ENCODE results near the gene EXOC6B.

EXOC6B gene

DNA sequence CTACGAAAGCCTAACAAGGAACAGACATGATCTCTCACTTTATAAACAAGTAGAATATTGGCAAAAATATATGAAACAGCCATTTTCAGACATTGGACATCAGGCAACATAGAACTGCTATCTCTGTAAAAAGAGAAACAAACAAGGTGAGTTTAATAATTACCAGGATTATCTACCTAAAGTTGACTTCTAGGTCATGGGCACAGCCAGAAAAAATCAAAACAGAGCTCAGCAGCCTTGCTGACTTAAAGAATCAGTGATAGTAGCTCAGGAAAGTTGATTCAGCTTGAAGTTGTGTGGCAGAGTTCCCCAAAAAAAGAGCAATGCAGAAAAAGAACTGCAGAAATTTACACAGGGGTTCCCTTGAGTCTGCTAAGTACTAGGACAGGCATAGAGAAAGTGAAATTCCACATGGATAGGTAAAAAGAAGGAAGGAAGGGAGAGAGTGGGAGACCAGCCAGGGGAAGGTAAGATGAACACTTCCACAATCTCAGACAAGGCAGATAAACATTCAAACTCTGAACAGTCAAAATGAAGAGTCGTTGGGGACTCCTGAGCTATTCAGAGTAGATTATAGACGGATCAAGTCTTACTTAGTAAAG lies 102.0 kb downstream of the EXOC6B start:
- no peaks in the 10 kb centered on the region for H3K9me3 Mint-ChIP-seq
- no peak for DNase-seq
- H3K27ac Mint-ChIP-seq = no peak overlapping the region
- H3K36me3 Mint-ChIP-seq (ENCODE audit: insufficient read depth) = no peaks in the 10 kb centered on the region
- no peak overlapping the region for H3K4me3 Mint-ChIP-seq
- no peak for ATAC-seq (replicated peaks)
- H3K4me1 Mint-ChIP-seq (ENCODE audit: low read depth in 2 of 2) = no peaks in the 10 kb centered on the region
- H3K27me3 Mint-ChIP-seq = no peaks in the 10 kb centered on the region

DNA sequence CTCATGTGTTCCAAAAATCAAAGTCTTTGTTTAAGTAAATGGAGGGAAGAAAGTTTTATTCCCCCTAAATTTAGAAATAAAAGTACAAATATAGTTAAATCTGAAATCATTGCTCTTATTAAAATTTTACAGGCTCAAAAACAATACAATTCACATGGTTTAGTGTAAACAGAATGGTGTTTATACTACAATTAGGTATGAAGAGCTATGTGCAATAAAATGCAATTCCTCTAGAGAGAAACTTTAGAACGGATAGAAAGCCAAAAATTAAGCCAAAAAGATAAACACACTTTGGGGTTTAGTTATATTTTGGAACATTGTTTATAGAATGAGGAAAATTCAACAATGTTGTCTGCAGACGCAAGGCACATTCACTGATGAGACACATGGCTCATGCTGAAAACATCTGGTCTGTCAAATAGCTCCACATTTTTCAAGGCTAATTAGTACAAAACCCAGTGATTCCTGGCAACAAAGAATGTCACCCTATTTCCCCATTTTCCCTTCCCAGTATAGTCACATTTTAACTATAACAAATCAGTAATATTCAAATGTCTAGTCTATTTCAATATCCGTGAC lies 103.3 kb downstream of the EXOC6B start:
- H3K36me3 Mint-ChIP-seq (ENCODE audit: insufficient read depth) = no peaks in the 10 kb centered on the region
- DNase-seq = no peak
- ATAC-seq (replicated peaks) = no peak
- H3K9me3 Mint-ChIP-seq = no peaks in the 10 kb centered on the region
- H3K27me3 Mint-ChIP-seq = no peaks in the 10 kb centered on the region
- H3K4me1 Mint-ChIP-seq (ENCODE audit: low read depth in 2 of 2) = no peaks in the 10 kb centered on the region
- H3K4me3 Mint-ChIP-seq = no peak overlapping the region
- no peak overlapping the region for H3K27ac Mint-ChIP-seq

- H3K4me3 Mint-ChIP-seq = no peak overlapping the region
- DNase-seq (no peak), ATAC-seq (replicated peaks) (no peak)
- H3K36me3 Mint-ChIP-seq (ENCODE audit: insufficient read depth) = no peaks in the 10 kb centered on the region
- H3K27me3 Mint-ChIP-seq = no peaks in the 10 kb centered on the region
- no peaks in the 10 kb centered on the region for H3K9me3 Mint-ChIP-seq
- no peak overlapping the region for H3K27ac Mint-ChIP-seq
- H3K4me1 Mint-ChIP-seq (ENCODE audit: low read depth in 2 of 2) = no peaks in the 10 kb centered on the region
These were observed 106.4 kb downstream of the EXOC6B start for GRCh38 chr2:72719416-72719815.

DNA sequence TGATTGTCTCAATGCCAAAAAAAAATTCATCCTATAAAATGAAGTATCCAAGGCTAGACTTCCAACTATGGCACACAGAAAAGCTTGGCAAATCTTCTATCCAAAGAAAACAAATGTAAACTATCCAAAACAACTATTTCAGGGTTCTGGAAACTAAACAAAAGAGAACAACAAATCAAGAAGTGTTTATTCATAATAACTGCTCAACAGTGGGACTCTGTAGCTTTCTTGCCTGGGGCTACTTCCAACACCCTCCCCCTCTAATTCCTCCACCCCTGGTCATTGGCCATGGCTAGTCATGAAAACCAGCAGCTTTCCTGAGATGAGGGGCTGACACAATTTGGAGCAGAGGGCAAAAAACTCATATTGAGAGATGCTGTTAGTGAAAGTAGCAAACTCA lies 107.0 kb downstream of the EXOC6B start:
- Mint-ChIP-seq H3K36me3 (ENCODE audit: insufficient read depth) (no peaks in the 10 kb centered on the region), H3K4me3 (no peak overlapping the region), H3K9me3 (no peaks in the 10 kb centered on the region), H3K4me1 (ENCODE audit: low read depth in 2 of 2) (no peaks in the 10 kb centered on the region), H3K27me3 (no peaks in the 10 kb centered on the region), H3K27ac (no peak overlapping the region)
- DNase-seq (no peak), ATAC-seq (replicated peaks) (no peak)

GRCh38 chr2:72716601-72717000 lies 109.2 kb downstream of the EXOC6B start:
- no peaks in the 10 kb centered on the region for H3K36me3 Mint-ChIP-seq (ENCODE audit: insufficient read depth)
- no peak overlapping the region for H3K27ac Mint-ChIP-seq
- H3K4me1 Mint-ChIP-seq (ENCODE audit: low read depth in 2 of 2) = no peaks in the 10 kb centered on the region
- ATAC-seq (replicated peaks) (no peak), DNase-seq (no peak)
- no peak overlapping the region for H3K4me3 Mint-ChIP-seq
- no peaks in the 10 kb centered on the region for H3K9me3 Mint-ChIP-seq
- no peaks in the 10 kb centered on the region for H3K27me3 Mint-ChIP-seq

DNA sequence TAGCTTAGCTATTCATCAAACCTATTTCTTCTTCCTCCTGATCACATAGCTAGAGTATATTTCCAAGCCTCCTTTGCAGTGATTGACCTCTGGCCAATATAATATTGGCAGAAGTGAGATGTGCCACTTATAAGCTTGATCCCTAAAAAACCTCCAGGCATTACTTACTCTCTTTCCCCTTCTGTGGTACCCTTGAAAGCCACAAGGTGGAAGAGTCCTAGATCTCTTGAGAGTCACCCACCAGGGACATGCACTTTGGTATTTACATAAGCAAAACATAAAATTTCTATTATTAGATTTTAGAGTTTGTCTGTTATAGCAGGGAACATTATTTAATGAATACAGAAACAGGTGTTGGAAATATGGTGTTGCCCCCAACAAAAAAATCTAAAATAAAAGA lies 112.0 kb downstream of the EXOC6B start:
- DNase-seq = no peak
- no peak for ATAC-seq (replicated peaks)
- Mint-ChIP-seq H3K4me3 (no peak overlapping the region), H3K27ac (no peak overlapping the region), H3K9me3 (no peaks in the 10 kb centered on the region), H3K36me3 (ENCODE audit: insufficient read depth) (no peaks in the 10 kb centered on the region), H3K4me1 (ENCODE audit: low read depth in 2 of 2) (peaks cover 0 to 3% of the 10 kb centered on the region in 2 donors), H3K27me3 (no peaks in the 10 kb centered on the region)

DNA sequence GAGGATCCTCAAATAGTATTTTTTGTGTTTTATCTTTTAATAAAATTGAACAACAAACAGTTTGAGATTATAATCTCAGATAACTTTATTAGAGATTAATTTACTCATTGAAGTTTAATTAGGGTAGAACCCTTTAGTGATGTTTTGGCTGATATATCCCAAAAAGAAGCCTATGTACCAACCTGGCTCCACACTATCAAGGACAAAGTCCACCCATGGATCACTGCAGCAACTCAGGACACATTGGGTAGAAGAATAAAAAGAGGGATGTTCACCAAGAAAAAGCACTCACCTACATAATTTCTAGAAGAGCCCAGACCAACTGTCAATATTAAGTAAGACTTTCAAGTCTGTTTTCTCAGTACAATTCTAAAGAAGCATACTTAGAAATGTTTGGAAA lies 112.9 kb downstream of the EXOC6B start:
- peaks cover 0 to 3% of the 10 kb centered on the region in 2 donors for H3K4me1 Mint-ChIP-seq (ENCODE audit: low read depth in 2 of 2)
- H3K9me3 Mint-ChIP-seq = no peaks in the 10 kb centered on the region
- ATAC-seq (replicated peaks) = no peak
- no peak for DNase-seq
- H3K27ac Mint-ChIP-seq = no peak overlapping the region
- H3K4me3 Mint-ChIP-seq = no peak overlapping the region
- no peaks in the 10 kb centered on the region for H3K27me3 Mint-ChIP-seq
- no peaks in the 10 kb centered on the region for H3K36me3 Mint-ChIP-seq (ENCODE audit: insufficient read depth)

GRCh38 chr2:72712304-72712703 lies 113.5 kb downstream of the EXOC6B start:
- no peak overlapping the region for H3K27ac Mint-ChIP-seq
- ATAC-seq (replicated peaks) (no peak), DNase-seq (no peak)
- H3K9me3 Mint-ChIP-seq = no peaks in the 10 kb centered on the region
- no peaks in the 10 kb centered on the region for H3K27me3 Mint-ChIP-seq
- peaks cover 0 to 3% of the 10 kb centered on the region in 2 donors for H3K4me1 Mint-ChIP-seq (ENCODE audit: low read depth in 2 of 2)
- no peaks in the 10 kb centered on the region for H3K36me3 Mint-ChIP-seq (ENCODE audit: insufficient read depth)
- no peak overlapping the region for H3K4me3 Mint-ChIP-seq

GRCh38 chr2:72710418-72711152 lies 115.2 kb downstream of the EXOC6B start:
- no peaks in the 10 kb centered on the region for H3K27me3 Mint-ChIP-seq
- ATAC-seq (replicated peaks) (no peak), DNase-seq (no peak)
- no peaks in the 10 kb centered on the region for H3K36me3 Mint-ChIP-seq (ENCODE audit: insufficient read depth)
- H3K4me3 Mint-ChIP-seq = no peak overlapping the region
- H3K27ac Mint-ChIP-seq = no peak overlapping the region
- peaks cover 0 to 3% of the 10 kb centered on the region in 2 donors for H3K4me1 Mint-ChIP-seq (ENCODE audit: low read depth in 2 of 2)
- no peaks in the 10 kb centered on the region for H3K9me3 Mint-ChIP-seq

- H3K36me3 Mint-ChIP-seq (ENCODE audit: insufficient read depth) = no peaks in the 10 kb centered on the region
- DNase-seq = no peak
- ATAC-seq (replicated peaks) = no peak
- no peak overlapping the region for H3K4me3 Mint-ChIP-seq
- H3K27ac Mint-ChIP-seq = no peak overlapping the region
- no peaks in the 10 kb centered on the region for H3K27me3 Mint-ChIP-seq
- no peaks in the 10 kb centered on the region for H3K9me3 Mint-ChIP-seq
- H3K4me1 Mint-ChIP-seq (ENCODE audit: low read depth in 2 of 2) = peaks cover 0 to 3% of the 10 kb centered on the region in 2 donors
These were observed 117.6 kb downstream of the EXOC6B start for GRCh38 chr2:72708236-72708635.

- no peaks in the 10 kb centered on the region for H3K27me3 Mint-ChIP-seq
- H3K4me3 Mint-ChIP-seq = no peak overlapping the region
- H3K4me1 Mint-ChIP-seq (ENCODE audit: low read depth in 2 of 2) = no peaks in the 10 kb centered on the region
- no peak overlapping the region for H3K27ac Mint-ChIP-seq
- no peak for ATAC-seq (replicated peaks)
- H3K9me3 Mint-ChIP-seq = no peaks in the 10 kb centered on the region
- DNase-seq = no peak
- H3K36me3 Mint-ChIP-seq (ENCODE audit: insufficient read depth) = peaks cover 4% of the 10 kb centered on the region
These were observed 127.5 kb downstream of the EXOC6B start for GRCh38 chr2:72698300-72698699.

GRCh38 chr2:72696559-72696958 lies 129.3 kb downstream of the EXOC6B start:
- Mint-ChIP-seq H3K36me3 (ENCODE audit: insufficient read depth) (peaks cover 4% of the 10 kb centered on the region), H3K4me1 (ENCODE audit: low read depth in 2 of 2) (no peaks in the 10 kb centered on the region), H3K9me3 (no peaks in the 10 kb centered on the region), H3K27ac (no peak overlapping the region), H3K4me3 (no peak overlapping the region), H3K27me3 (no peaks in the 10 kb centered on the region)
- ATAC-seq (replicated peaks) (no peak), DNase-seq (no peak)

DNA sequence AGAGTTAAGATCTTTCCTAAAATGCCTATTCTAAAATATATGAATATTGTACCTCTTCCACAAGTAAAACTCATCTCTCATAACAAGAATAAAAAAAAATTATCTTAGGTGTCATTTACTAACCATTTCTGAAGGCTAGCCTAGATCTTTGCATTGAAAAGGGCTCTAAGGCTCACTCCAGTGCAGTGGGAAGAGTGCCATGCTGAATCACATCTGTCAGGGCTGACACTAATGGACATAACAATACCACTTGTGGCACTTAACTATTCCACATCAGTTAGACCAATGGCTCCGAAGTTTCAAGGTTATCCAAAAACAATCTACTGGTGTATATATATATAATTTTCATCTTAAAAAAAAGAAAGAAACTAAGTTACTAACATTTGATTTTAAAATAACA lies 130.2 kb downstream of the EXOC6B start:
- Mint-ChIP-seq H3K36me3 (ENCODE audit: insufficient read depth) (peaks cover 4% of the 10 kb centered on the region), H3K27me3 (no peaks in the 10 kb centered on the region), H3K4me1 (ENCODE audit: low read depth in 2 of 2) (no peaks in the 10 kb centered on the region), H3K4me3 (no peak overlapping the region), H3K9me3 (no peaks in the 10 kb centered on the region), H3K27ac (no peak overlapping the region)
- ATAC-seq (replicated peaks) = no peak
- no peak for DNase-seq

All from effector memory CD8-positive, alpha-beta T cell (primary cell).